Fibroblast of skin of abdomen (primary cell): ENCODE data around the gene HPS3.

Experiments
- DNase-seq: peaks from one replicate; pipeline ENCODE4 v3.0.0-alpha.2; 2013

Gene HPS3

GRCh38 chr3:149120051-149120972 is 9.1 kb upstream of the HPS3 start:
- peak; percentile 60 for DNase-seq

- no peak for DNase-seq
Measured at GRCh38 chr3:149122721-149123578, 6.5 kb upstream of the HPS3 start.

- peak; percentile 5 for DNase-seq
Measured at GRCh38 chr3:149128821-149129220, 617 bp upstream of the HPS3 start.

GRCh38 chr3:149131589-149131988 is 2.2 kb downstream of the HPS3 start:
- DNase-seq, result no peak

- DNase-seq, result no peak
Measured at GRCh38 chr3:149134575-149134974, 5.1 kb downstream of the HPS3 start.

- no peak for DNase-seq
Measured at GRCh38 chr3:149142682-149143081, 13.2 kb downstream of the HPS3 start.

GRCh38 chr3:149145356-149145755 is 15.9 kb downstream of the HPS3 start:
- no peak for DNase-seq

GRCh38 chr3:149145974-149146373 is 16.5 kb downstream of the HPS3 start:
- DNase-seq, result no peak

GRCh38 chr3:149150436-149150835 is 21.0 kb downstream of the HPS3 start:
- DNase-seq, result no peak

- peak; percentile 32 for DNase-seq
Measured at GRCh38 chr3:149151843-149152242, 22.4 kb downstream of the HPS3 start.

GRCh38 chr3:149152420-149152819 is 23.0 kb downstream of the HPS3 start:
- DNase-seq, result peak; percentile 36

- no peak for DNase-seq
Measured at GRCh38 chr3:149153402-149153801, 24.0 kb downstream of the HPS3 start.

GRCh38 chr3:149160754-149161300 is 31.4 kb downstream of the HPS3 start:
- no peak for DNase-seq

- no peak for DNase-seq
Measured at GRCh38 chr3:149162007-149162406, 32.6 kb downstream of the HPS3 start.

GRCh38 chr3:149163066-149163465 is 33.6 kb downstream of the HPS3 start:
- no peak for DNase-seq

- no peak for DNase-seq
Measured at GRCh38 chr3:149167898-149168297, 38.5 kb downstream of the HPS3 start.

- peak; percentile 16 for DNase-seq
Measured at GRCh38 chr3:149170672-149171071, 41.2 kb downstream of the HPS3 start.

GRCh38 chr3:149174901-149175300 is 45.5 kb downstream of the HPS3 start:
- DNase-seq, result peak; percentile 63

- no peak for DNase-seq
Measured at GRCh38 chr3:149177122-149177521, 47.7 kb downstream of the HPS3 start.

- peak; percentile 85 for DNase-seq
Measured at GRCh38 chr3:149179220-149179619, 49.8 kb downstream of the HPS3 start.

- peak; percentile 98 for DNase-seq
Measured at GRCh38 chr3:149180057-149180573, 50.7 kb downstream of the HPS3 start.

- no peak for DNase-seq
Measured at GRCh38 chr3:149181182-149181581, 51.7 kb downstream of the HPS3 start.

GRCh38 chr3:149186219-149186618 is 56.8 kb downstream of the HPS3 start:
- DNase-seq, result no peak
